Vagina (tissue), 2 donors: ENCODE measurements around the gene ZSWIM4.

Source experiments
- CTCF ChIP-seq, 3 experiments: fragments of 450-650 bp in 2 of 3; fragments of 200-600 bp in 1 of 3; sonication (generic) in 1 of 3; IDR thresholded peaks; one replicate each; pipeline ENCODE4 v1.5.1; 2017 to 2019; ENCODE audit warnings: antibody characterized with exemption in 3 of 3, mild to moderate bottlenecking in 2 of 3, moderate library complexity in 2 of 3
- POLR2A ChIP-seq, 2 donors: fragments of 450-650 bp; IDR thresholded peaks; one replicate each; pipeline ENCODE4 v1.6.1; 2017; ENCODE audit warnings: antibody characterized with exemption in 2 of 2, mild to moderate bottlenecking in 2 of 2, moderate library complexity in 2 of 2
- POLR2AphosphoS5 ChIP-seq, 2 donors: sonication (generic); formaldehyde crosslinking; IDR thresholded peaks; one replicate each; pipeline ENCODE4 v1.9.0; 2017; ENCODE audit warnings: antibody characterized with exemption in 2 of 2, mild to moderate bottlenecking in 2 of 2, low read depth in 1 of 2; ENCODE audit not compliant: insufficient read depth in 1 of 2

- TF ChIP-seq POLR2AphosphoS5 (IDR thresholded peaks at IDR 0.05; ENCODE audit: insufficient read depth in 1 of 2, low read depth in 1 of 2) (no peak), POLR2A (IDR thresholded peaks at IDR 0.05) (no peak), CTCF (IDR thresholded peaks at IDR 0.05) (no peak)
These were observed 29.5 kb downstream of the ZSWIM4 start for GRCh38 chr19:13824703-13825102.
